Measurements from ENCODE around the gene DNAH6.

The DNAH6 gene

DNA sequence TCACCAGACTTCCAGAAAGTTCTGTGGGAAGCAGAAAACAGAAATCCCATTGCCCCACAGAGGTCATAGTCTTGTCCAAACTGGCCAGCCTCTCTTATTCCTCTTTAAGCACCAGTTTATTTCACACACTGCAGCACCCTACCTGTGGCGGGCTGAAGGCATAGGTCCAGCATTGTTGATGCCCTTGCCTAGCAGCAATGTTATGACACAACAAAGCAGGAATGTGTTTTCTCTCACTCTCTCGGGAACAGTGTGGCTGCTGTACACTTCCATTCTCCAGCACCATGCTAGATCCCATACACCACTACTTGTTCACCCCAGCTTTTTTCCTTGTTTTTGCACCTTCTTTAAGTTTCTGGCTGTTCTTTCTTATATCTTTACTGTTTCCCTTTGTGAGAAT is 181.6 kb downstream of the DNAH6 start:
- no peak overlapping the region for H3K27ac ChIP-seq
- TF ChIP-seq, protein P1, sequence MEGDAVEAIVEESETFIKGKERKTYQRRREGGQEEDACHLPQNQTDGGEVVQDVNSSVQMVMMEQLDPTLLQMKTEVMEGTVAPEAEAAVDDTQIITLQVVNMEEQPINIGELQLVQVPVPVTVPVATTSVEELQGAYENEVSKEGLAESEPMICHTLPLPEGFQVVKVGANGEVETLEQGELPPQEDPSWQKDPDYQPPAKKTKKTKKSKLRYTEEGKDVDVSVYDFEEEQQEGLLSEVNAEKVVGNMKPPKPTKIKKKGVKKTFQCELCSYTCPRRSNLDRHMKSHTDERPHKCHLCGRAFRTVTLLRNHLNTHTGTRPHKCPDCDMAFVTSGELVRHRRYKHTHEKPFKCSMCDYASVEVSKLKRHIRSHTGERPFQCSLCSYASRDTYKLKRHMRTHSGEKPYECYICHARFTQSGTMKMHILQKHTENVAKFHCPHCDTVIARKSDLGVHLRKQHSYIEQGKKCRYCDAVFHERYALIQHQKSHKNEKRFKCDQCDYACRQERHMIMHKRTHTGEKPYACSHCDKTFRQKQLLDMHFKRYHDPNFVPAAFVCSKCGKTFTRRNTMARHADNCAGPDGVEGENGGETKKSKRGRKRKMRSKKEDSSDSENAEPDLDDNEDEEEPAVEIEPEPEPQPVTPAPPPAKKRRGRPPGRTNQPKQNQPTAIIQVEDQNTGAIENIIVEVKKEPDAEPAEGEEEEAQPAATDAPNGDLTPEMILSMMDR (conservative IDR thresholded peaks at IDR 0.05): no peak

DNA sequence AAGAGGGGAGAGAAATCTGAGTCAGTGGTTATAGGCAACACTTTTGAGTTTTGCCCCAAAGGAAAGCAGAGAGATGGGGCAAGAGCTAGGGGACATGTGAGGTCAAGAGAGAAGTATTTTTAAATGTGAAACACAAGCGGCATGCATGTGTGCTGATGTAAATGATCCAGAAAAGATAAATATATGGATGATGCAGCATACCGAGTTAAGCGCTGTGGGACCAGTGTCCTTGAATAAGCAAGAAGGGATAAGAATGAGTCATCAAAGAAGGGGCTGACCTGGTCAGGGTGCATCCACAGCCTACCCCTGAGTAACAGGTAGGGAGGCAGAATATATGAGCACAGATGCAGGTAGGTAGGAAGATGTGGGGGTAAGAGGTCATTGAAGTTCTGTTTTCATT is 183.7 kb downstream of the DNAH6 start:
- H3K27ac ChIP-seq: no peak overlapping the region
- TF ChIP-seq, protein P1 (conservative IDR thresholded peaks at IDR 0.05): no peak

DNA sequence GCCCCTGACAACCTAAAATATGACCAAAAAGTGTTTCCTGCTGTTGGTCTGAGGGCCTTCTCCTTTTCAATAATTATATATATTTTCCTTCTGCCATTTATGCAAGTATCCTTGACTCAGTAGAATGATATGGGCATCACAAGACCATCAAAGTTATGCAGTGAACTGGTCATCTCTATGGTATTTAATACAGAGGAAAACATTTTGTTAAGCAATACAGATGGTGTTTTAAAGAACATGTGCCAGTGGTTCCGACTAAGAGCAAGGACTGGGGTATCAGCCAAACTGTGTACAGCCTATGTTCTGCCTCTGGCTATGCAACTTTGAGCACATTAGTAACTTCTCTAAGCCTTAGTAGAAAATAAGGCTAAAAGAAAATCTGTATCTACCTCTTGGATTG is 185.6 kb downstream of the DNAH6 start:
- H3K27ac ChIP-seq: no peak overlapping the region
- TF ChIP-seq, protein P1 (conservative IDR thresholded peaks at IDR 0.05): no peak

DNA sequence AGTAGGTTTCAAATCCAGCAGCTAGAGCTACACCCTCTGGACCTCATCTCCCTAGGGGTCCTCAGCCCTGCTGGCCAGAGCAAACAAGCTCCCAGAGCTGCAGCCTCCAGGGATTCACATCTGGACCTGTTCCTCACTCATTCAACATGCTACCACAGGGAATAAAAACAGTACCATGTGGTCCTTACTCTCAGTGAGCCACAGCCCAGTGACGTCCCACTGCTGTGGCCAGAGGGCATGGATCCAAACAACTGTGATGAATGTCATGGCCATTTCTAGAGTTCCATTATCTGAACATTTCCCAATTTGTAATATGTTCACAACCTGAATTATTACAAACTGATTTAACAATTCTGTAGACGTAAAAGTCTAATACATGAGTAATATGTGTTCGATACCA is 186.6 kb downstream of the DNAH6 start:
- no peak overlapping the region for H3K27ac ChIP-seq
- TF ChIP-seq, protein P1 (conservative IDR thresholded peaks at IDR 0.05): no peak

DNA sequence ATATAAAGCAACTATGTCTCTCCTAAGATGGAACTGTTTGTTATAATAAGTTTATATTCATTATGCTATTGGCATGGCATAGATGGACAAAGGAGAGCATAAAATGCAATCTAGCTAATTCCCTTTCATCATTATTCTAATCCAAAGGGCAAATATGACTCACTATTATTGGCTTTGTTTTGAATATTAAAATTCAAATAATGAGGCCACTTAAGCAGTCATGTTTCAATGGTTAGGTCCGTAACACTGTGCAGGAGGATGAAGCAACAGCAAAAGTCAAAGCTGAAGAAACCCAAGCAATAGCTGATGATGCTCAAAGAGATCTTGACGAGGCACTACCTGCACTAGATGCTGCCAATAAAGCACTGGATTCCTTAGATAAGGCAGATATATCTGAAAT is 187.5 kb downstream of the DNAH6 start:
- TF ChIP-seq, protein P1 (conservative IDR thresholded peaks at IDR 0.05): no peak
- no peak overlapping the region for H3K27ac ChIP-seq

DNA sequence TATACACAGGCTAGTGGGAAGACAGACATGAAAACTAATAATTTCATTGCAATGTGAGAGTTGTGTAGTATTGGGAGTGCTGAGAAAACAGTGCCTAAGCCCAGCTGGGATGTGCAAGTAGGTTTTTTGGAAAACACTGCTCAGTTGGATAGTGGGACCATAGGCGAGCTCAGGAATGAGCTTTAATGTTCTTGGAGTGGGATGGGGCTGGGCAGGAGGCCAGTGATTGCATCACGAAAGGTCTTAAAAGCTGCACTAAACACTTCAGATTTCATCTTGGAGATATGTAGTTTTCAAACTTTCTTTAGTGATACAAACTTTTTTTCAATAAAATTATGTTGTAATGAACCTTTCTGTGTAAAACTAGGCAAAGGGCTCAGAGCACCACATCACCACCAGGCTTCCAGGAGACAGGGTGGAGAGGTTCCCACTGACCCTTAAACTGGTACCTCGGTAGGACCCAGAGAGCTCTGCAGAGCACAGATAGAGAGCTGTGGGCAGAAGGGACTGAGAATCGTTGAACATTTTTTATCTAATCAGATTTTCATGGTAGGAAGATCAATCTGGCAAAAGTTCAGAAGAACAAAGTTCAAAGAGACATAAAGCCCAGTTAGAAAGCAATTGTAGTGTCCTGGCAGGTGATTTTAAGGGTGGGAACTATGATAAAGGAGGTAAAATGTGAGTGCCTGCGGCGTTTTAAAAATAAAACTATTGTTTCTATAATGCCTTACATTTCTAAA is 188.4 kb downstream of the DNAH6 start:
- H3K27ac ChIP-seq: no peak overlapping the region
- TF ChIP-seq, protein P1 (conservative IDR thresholded peaks at IDR 0.05): no peak

DNA sequence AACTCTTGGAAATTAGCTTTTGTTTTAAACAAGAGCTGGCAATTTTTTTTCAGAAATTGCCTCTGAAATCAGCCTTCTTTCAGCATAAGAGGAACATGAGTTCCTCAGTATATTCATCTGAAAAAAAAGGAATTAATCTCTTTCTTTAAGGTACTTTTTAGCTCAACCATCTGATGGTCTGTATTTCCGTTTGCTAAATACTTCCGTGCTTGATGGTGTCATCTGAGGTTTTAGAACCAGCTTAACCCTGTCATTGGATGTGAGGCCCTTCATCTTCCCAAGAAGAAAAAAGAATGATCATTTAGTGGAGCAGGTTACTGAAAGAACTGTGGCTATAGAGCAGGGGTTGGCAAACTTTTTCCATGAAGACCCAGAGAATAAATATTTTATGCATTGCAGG is 189.6 kb downstream of the DNAH6 start:
- TF ChIP-seq, protein P1 (conservative IDR thresholded peaks at IDR 0.05): no peak
- no peak overlapping the region for H3K27ac ChIP-seq
